Measurements from ENCODE around the gene ACVRL1. TPM values are rescaled to one million over a fixed set of nuclear protein-coding genes. Genes with fewer than 3 reads are reported as not detected.
"Not testable (repeated sequence)": the region's sequence is repeated elsewhere in the genome, so short reads cannot be mapped to it uniquely, and the experiment has no call there.

The ACVRL1 gene
- total RNA-seq, 1 donor from 2014 or later = 223 TPM

DNA sequence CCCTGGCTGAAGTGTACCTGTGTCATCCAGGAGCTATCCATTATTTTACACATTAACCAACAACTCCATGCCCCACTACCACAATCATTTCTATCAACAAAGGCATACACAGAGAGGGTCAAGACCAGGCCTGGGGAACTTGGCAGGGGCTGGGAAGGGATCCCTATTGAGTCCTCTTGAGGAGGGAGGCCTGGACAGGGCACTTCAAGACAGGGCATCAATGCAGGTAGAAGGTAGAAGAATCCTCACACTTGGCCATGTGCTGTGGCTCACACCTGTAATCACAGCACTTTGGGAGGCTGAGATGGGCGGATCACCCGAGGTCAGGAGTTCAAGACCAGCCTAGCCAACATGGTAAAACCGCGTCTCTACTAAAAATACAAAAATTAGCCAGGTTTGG is 32.8 kb upstream of the ACVRL1 start:
- Histone ChIP-seq H3K27me3 (peaks cover 17% of the 10 kb centered on the region), H3K36me3 (no peaks in the 10 kb centered on the region), H3K9me3 (no peaks in the 10 kb centered on the region), H3K27ac (no peak overlapping the region), H3K4me1 (peaks cover 13% of the 10 kb centered on the region), H3K4me3 (no peak overlapping the region)
- intact Hi-C loops (cut with DNase I) = no loop called here
- DNase-seq (peak; percentile 30), ATAC-seq (no peak)
- TF ChIP-seq, protein P1, sequence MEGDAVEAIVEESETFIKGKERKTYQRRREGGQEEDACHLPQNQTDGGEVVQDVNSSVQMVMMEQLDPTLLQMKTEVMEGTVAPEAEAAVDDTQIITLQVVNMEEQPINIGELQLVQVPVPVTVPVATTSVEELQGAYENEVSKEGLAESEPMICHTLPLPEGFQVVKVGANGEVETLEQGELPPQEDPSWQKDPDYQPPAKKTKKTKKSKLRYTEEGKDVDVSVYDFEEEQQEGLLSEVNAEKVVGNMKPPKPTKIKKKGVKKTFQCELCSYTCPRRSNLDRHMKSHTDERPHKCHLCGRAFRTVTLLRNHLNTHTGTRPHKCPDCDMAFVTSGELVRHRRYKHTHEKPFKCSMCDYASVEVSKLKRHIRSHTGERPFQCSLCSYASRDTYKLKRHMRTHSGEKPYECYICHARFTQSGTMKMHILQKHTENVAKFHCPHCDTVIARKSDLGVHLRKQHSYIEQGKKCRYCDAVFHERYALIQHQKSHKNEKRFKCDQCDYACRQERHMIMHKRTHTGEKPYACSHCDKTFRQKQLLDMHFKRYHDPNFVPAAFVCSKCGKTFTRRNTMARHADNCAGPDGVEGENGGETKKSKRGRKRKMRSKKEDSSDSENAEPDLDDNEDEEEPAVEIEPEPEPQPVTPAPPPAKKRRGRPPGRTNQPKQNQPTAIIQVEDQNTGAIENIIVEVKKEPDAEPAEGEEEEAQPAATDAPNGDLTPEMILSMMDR (IDR thresholded peaks at IDR 0.05) = no peak

DNA sequence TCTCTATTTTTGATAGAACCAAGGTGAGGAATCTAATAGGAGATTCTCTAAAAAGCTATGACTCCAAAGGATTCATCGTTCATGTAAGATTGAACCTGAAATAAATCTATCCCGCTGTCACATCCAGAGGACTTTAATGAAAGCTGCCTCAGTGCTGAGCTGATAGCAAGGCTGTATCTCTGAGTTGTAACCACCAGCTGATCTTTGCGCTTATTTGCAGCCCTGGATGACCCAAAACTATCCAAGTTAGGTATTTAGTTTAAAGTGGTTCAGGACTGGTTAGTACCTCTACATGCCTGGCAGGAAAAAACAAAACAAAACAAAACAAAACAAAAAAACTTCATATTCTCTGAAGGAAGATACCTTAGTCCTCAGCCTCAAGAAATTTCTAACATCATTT is 28.2 kb upstream of the ACVRL1 start:
- no peaks in the 10 kb centered on the region for H3K36me3 ChIP-seq
- no peak overlapping the region for H3K27ac ChIP-seq
- TF ChIP-seq, protein P1 (IDR thresholded peaks at IDR 0.05) = no peak
- ATAC-seq (no peak), DNase-seq (no peak)
- intact Hi-C loops (cut with DNase I) = no loop called here
- H3K27me3 ChIP-seq = no peaks in the 10 kb centered on the region
- H3K9me3 ChIP-seq = no peaks in the 10 kb centered on the region
- no peaks in the 10 kb centered on the region for H3K4me1 ChIP-seq
- no peak overlapping the region for H3K4me3 ChIP-seq

DNA sequence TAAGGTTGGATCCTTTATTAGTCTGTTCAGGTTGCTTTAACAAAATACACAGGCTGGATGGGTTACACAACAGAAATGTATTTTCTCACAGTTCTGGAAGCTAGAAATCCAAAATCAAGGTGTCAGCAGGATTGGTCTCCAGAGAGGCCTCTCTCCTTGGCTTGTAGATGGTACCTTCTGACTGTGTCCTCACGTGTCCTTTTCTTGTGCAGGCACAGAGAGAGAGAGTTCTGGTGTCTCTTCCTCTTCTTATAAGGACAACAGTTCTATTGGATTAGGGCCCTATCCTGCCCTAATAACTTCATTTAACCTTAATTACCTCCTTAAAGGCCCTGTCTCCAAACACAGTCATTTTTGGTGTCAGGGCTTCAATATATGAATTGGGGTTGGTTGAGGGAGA is 24.0 kb upstream of the ACVRL1 start:
- intact Hi-C loops (cut with DNase I) = no loop called here
- DNase-seq = no peak
- no peaks in the 10 kb centered on the region for H3K36me3 ChIP-seq
- TF ChIP-seq, protein P1 (IDR thresholded peaks at IDR 0.05) = no peak
- H3K4me1 ChIP-seq = peaks cover 11% of the 10 kb centered on the region
- no peak overlapping the region for H3K27ac ChIP-seq
- ATAC-seq = no peak
- H3K9me3 ChIP-seq = no peaks in the 10 kb centered on the region
- peaks cover 4% of the 10 kb centered on the region for H3K27me3 ChIP-seq
- no peak overlapping the region for H3K4me3 ChIP-seq

- intact Hi-C loops (cut with DNase I) = no loop called here
- Histone ChIP-seq H3K27me3 (peaks cover 4% of the 10 kb centered on the region), H3K4me1 (peaks cover 11% of the 10 kb centered on the region), H3K4me3 (no peak overlapping the region), H3K36me3 (no peaks in the 10 kb centered on the region), H3K27ac (no peak overlapping the region), H3K9me3 (no peaks in the 10 kb centered on the region)
- TF ChIP-seq, protein P1 (IDR thresholded peaks at IDR 0.05) = no peak
- ATAC-seq (no peak), DNase-seq (no peak)
These were observed 23.2 kb upstream of the ACVRL1 start for GRCh38 chr12:51883998-51884675.

DNA sequence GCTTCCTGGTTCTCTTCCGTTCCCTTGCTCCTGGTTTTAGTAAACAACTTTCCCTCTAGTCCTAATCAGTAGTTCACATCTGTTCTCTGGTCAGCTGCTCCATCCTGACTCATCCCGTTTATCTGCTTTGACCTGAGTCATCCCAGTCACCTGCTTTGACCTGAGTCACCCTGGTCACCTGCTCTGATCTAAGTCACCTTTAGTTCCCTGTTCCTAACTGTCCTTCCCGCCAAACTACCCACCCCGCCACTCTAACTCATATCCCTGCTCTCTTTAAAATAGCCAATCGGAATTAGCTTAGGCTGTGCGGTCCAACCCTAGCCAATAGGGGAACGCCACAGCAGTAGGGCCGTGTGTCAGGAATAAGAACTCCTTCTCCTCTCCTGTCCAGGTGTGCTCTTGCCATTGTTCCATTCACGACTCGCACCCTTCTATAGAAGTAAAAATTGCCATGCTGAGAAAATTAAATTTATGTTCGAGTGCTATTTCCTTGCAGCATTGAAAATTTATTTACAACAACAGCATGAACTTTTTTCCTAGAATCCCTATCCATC is 22.6 kb upstream of the ACVRL1 start:
- no peaks in the 10 kb centered on the region for H3K36me3 ChIP-seq
- no peak overlapping the region for H3K4me3 ChIP-seq
- peak; percentile 6 for DNase-seq
- H3K27me3 ChIP-seq = peaks cover 4% of the 10 kb centered on the region
- TF ChIP-seq, protein P1 (IDR thresholded peaks at IDR 0.05) = no peak
- no peaks in the 10 kb centered on the region for H3K9me3 ChIP-seq
- no peak for ATAC-seq
- no peak overlapping the region for H3K27ac ChIP-seq
- intact Hi-C loops (cut with DNase I) = no loop called here
- H3K4me1 ChIP-seq = peaks cover 11% of the 10 kb centered on the region

DNA sequence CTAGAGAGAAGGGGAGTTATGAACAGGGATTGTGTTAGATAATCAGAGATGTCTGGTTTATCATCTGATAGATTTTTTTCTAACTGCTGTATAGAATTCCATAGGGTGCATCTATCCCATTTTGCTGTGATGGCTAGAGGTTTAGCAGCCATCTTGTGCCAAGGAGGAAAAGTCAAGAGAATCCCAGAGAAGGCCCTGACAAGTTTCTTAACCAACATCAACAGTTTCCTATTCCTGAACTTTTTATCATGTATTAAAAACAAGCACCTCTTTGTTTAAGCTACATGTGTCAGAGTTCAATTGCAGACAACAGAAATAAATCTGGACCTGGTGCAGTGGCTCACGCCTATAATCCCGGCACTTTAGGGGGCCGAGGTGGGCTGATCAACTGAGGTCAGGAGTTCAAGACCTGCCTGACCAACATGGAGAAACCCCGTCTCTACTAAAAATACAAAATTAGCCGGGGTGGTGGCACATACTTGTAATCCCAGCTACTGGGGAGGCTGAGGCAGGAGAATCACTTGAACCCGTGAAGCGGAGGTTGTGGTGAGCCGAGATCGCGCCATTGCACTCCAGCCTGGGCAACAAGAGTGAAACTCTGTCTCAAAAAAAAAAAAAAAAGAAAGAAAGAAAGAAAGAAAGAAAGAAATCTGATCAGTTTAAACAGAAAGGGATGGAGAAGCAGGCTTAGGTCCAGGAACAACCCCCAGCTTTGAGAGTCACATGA is 21.8 kb upstream of the ACVRL1 start:
- Histone ChIP-seq H3K4me1 (peaks cover 11% of the 10 kb centered on the region), H3K27ac (peak overlapping the region; percentile 30)
- H3K4me3 ChIP-seq; H3K9me3 ChIP-seq; intact Hi-C loops (cut with DNase I); ATAC-seq; H3K36me3 ChIP-seq; H3K27me3 ChIP-seq: not testable (repeated sequence)
- DNase-seq = peak; percentile 16

All from upper lobe of right lung (tissue), 1 donor.